IPS-20b (cell line): Measurements from ENCODE around the gene CAGE1.

Experiments
- H3K27ac ChIP-seq: one replicate; pipeline ENCODE4 v1.5.1; 2013; ENCODE audit warnings: low read length
- H3K27me3 ChIP-seq: 2 replicates; pipeline ENCODE4 v1.6.1; 2013; ENCODE audit warnings: mild to moderate bottlenecking, low read length, inconsistent platforms; ENCODE audit not compliant: insufficient read depth
- H3K36me3 ChIP-seq: 2 replicates; pipeline ENCODE4 v1.6.1; 2013; ENCODE audit warnings: low read depth, mild to moderate bottlenecking, inconsistent platforms, low read length, moderate library complexity; ENCODE audit not compliant: insufficient read depth
- H3K4me1 ChIP-seq: 2 replicates; pipeline ENCODE4 v1.6.1; 2013; ENCODE audit warnings: mild to moderate bottlenecking, control low read depth, inconsistent platforms, low read length, moderate library complexity; ENCODE audit not compliant: insufficient read depth
- H3K4me3 ChIP-seq: 2 replicates; pipeline ENCODE4 v1.5.1; 2013; ENCODE audit warnings: mild to moderate bottlenecking, low read length, inconsistent platforms
- H3K9ac ChIP-seq: 2 replicates; pipeline ENCODE4 v1.6.1; 2013; ENCODE audit warnings: low read depth, mild to moderate bottlenecking, inconsistent platforms, low read length, moderate library complexity
- H3K9me3 ChIP-seq: 2 replicates; pipeline ENCODE4 v1.6.1; 2013; ENCODE audit warnings: mild to moderate bottlenecking, low read depth, low read length, inconsistent platforms; ENCODE audit not compliant: insufficient read depth

The CAGE1 gene

GRCh38 chr6:7424967-7425807 is 35.6 kb upstream of the CAGE1 start:
- Histone ChIP-seq H3K4me3 (no peak overlapping the region), H3K27me3 (no peaks in the 10 kb centered on the region), H3K4me1 (peaks cover 8% of the 10 kb centered on the region; the same call in 1 of the 2 replicates), H3K9ac (no peak overlapping the region), H3K36me3 (no peaks in the 10 kb centered on the region), H3K27ac (no peak overlapping the region), H3K9me3 (no peaks in the 10 kb centered on the region)

GRCh38 chr6:7424058-7424457 is 34.5 kb upstream of the CAGE1 start:
- no peak overlapping the region for H3K4me3 ChIP-seq
- no peaks in the 10 kb centered on the region for H3K36me3 ChIP-seq
- no peaks in the 10 kb centered on the region for H3K27me3 ChIP-seq
- peaks cover 8% of the 10 kb centered on the region; the same call in 1 of the 2 replicates for H3K4me1 ChIP-seq
- H3K9me3 ChIP-seq = no peaks in the 10 kb centered on the region
- no peak overlapping the region for H3K9ac ChIP-seq
- H3K27ac ChIP-seq = no peak overlapping the region

- no peak overlapping the region for H3K9ac ChIP-seq
- no peaks in the 10 kb centered on the region for H3K27me3 ChIP-seq
- H3K27ac ChIP-seq = no peak overlapping the region
- H3K36me3 ChIP-seq = peaks cover 24% of the 10 kb centered on the region
- 0 out of 2 replicates have a peak overlapping the region, but pooled peaks have one; percentile 9 for H3K4me3 ChIP-seq
- no peaks in the 10 kb centered on the region for H3K9me3 ChIP-seq
- H3K4me1 ChIP-seq = peaks cover 8% of the 10 kb centered on the region; the same call in 1 of the 2 replicates
These were observed 31.5 kb upstream of the CAGE1 start for GRCh38 chr6:7421066-7421465.

- Histone ChIP-seq H3K4me1 (peaks cover 11% of the 10 kb centered on the region; the same call in 1 of the 2 replicates), H3K9ac (no peak overlapping the region), H3K27me3 (no peaks in the 10 kb centered on the region), H3K9me3 (no peaks in the 10 kb centered on the region), H3K36me3 (peaks cover 44% of the 10 kb centered on the region), H3K4me3 (no peak overlapping the region), H3K27ac (no peak overlapping the region)
These were observed 29.5 kb upstream of the CAGE1 start for GRCh38 chr6:7419065-7419464.

GRCh38 chr6:7418238-7418905 is 28.8 kb upstream of the CAGE1 start:
- H3K27ac ChIP-seq = no peak overlapping the region
- H3K4me1 ChIP-seq = peaks cover 17% of the 10 kb centered on the region
- H3K9me3 ChIP-seq = no peaks in the 10 kb centered on the region
- H3K27me3 ChIP-seq = no peaks in the 10 kb centered on the region
- peaks cover 51% of the 10 kb centered on the region for H3K36me3 ChIP-seq
- H3K9ac ChIP-seq = no peak overlapping the region
- H3K4me3 ChIP-seq = no peak overlapping the region

GRCh38 chr6:7417684-7418083 is 28.1 kb upstream of the CAGE1 start:
- Histone ChIP-seq H3K4me1 (peaks cover 17% of the 10 kb centered on the region), H3K4me3 (no peak overlapping the region), H3K9ac (no peak overlapping the region), H3K36me3 (peaks cover 56% of the 10 kb centered on the region), H3K27ac (no peak overlapping the region), H3K9me3 (no peaks in the 10 kb centered on the region), H3K27me3 (no peaks in the 10 kb centered on the region)

GRCh38 chr6:7414811-7415210 is 25.3 kb upstream of the CAGE1 start:
- H3K4me3 ChIP-seq = no peak overlapping the region
- H3K9me3 ChIP-seq = no peaks in the 10 kb centered on the region
- no peaks in the 10 kb centered on the region for H3K27me3 ChIP-seq
- peaks cover 9% of the 10 kb centered on the region; the same call in 1 of the 2 replicates for H3K4me1 ChIP-seq
- H3K36me3 ChIP-seq = peaks cover 84% of the 10 kb centered on the region
- no peak overlapping the region for H3K9ac ChIP-seq
- no peak overlapping the region for H3K27ac ChIP-seq

- H3K4me1 ChIP-seq = peaks cover 9% of the 10 kb centered on the region; the same call in 1 of the 2 replicates
- no peak overlapping the region for H3K4me3 ChIP-seq
- no peak overlapping the region for H3K9ac ChIP-seq
- H3K36me3 ChIP-seq = peaks cover 93% of the 10 kb centered on the region
- H3K27ac ChIP-seq = no peak overlapping the region
- H3K27me3 ChIP-seq = no peaks in the 10 kb centered on the region
- no peaks in the 10 kb centered on the region for H3K9me3 ChIP-seq
These were observed 23.7 kb upstream of the CAGE1 start for GRCh38 chr6:7413151-7413823.

GRCh38 chr6:7411328-7411727 is 21.8 kb upstream of the CAGE1 start:
- Histone ChIP-seq H3K4me1 (peaks cover 9% of the 10 kb centered on the region; the same call in 1 of the 2 replicates), H3K36me3 (peaks cover 93% of the 10 kb centered on the region), H3K9ac (no peak overlapping the region), H3K9me3 (no peaks in the 10 kb centered on the region), H3K4me3 (no peak overlapping the region), H3K27me3 (no peaks in the 10 kb centered on the region), H3K27ac (no peak overlapping the region)

- Histone ChIP-seq H3K27me3 (no peaks in the 10 kb centered on the region), H3K9ac (no peak overlapping the region), H3K36me3 (peaks cover 94% of the 10 kb centered on the region), H3K27ac (no peak overlapping the region), H3K9me3 (no peaks in the 10 kb centered on the region), H3K4me3 (no peak overlapping the region), H3K4me1 (peaks cover 9% of the 10 kb centered on the region; the same call in 1 of the 2 replicates)
These were observed 21.3 kb upstream of the CAGE1 start for GRCh38 chr6:7410851-7411250.

- Histone ChIP-seq H3K4me1 (peaks cover 9% of the 10 kb centered on the region; the same call in 1 of the 2 replicates), H3K27me3 (no peaks in the 10 kb centered on the region), H3K36me3 (peaks cover 94% of the 10 kb centered on the region), H3K4me3 (no peak overlapping the region), H3K27ac (no peak overlapping the region), H3K9ac (no peak overlapping the region), H3K9me3 (no peaks in the 10 kb centered on the region)
These were observed 20.2 kb upstream of the CAGE1 start for GRCh38 chr6:7409740-7410139.
